GM15510 (cell line): ENCODE data around the gene TOX3.

ENCODE experiments used
- POLR2A ChIP-seq: IDR thresholded peaks from 3 replicates; pipeline ENCODE4 v1.6.1; 2011; ENCODE audit warnings: borderline replicate concordance; ENCODE audit not compliant: insufficient read length; ENCODE audit errors: extremely low read depth

TOX3 gene

DNA sequence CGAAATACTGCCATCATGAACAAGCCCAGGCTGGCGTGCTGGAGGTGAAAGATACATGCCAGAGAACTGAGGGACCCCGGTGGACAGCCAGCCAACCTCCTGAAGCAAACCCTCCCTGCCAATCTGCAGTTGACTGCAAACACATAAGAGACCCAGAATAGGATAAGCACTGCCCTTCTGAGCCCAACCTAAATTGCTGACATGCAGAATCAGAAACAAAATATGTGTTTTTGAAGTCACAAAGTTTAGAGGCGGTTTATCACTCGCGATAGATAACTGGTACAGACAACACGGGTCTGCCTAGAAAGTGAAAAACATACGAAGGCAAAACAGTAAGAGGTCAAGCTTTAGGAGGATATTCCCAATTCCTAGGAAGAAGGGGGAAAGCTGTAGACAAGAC, 14.6 kb downstream of the TOX3 start:
- no peak for TF ChIP-seq POLR2A

DNA sequence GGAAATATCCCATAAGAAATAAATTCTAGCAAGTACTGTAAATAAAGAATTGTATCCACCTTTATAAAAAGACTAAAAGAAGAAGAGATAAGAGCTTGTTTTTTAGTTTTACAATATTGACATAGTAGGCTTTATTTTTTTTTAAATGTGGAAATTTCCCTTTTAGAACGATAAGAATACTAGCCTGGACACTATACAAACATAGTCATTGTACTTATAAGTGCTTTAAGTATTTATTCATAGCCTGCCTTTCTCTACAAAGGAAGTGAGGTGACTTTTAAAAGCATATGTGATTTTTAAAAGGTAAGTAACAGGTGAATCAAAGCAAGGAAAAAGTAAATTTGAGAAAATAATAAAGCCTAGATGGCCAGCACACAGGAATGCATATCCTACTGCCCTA, 17.7 kb downstream of the TOX3 start:
- no peak for TF ChIP-seq POLR2A

- no peak for TF ChIP-seq POLR2A
These were observed 18.4 kb downstream of the TOX3 start for GRCh38 chr16:52528393-52529065.

- TF ChIP-seq POLR2A = no peak
These were observed 20.1 kb downstream of the TOX3 start for GRCh38 chr16:52526830-52527229.

GRCh38 chr16:52526116-52526828, 20.7 kb downstream of the TOX3 start:
- TF ChIP-seq POLR2A = no peak

GRCh38 chr16:52521570-52521969, 25.4 kb downstream of the TOX3 start:
- no peak for TF ChIP-seq POLR2A

DNA sequence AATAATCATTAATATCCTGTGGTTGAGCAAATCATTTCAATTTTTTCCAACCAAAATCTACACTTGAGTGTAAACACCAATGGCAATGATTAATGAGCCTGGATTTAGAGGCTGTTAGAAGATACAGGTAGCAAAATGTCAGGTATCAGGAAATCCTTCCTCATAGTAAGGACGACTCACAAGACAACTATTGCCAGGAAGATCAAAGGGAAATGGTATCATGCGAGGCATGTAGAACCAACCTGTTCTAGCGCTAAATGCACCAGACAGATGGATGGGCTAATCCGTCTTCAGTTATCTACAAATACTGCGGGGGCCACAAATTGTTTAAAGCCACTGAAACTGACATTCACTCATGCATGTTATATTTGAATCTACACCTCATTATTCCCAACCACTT, 28.1 kb downstream of the TOX3 start:
- no peak for TF ChIP-seq POLR2A

DNA sequence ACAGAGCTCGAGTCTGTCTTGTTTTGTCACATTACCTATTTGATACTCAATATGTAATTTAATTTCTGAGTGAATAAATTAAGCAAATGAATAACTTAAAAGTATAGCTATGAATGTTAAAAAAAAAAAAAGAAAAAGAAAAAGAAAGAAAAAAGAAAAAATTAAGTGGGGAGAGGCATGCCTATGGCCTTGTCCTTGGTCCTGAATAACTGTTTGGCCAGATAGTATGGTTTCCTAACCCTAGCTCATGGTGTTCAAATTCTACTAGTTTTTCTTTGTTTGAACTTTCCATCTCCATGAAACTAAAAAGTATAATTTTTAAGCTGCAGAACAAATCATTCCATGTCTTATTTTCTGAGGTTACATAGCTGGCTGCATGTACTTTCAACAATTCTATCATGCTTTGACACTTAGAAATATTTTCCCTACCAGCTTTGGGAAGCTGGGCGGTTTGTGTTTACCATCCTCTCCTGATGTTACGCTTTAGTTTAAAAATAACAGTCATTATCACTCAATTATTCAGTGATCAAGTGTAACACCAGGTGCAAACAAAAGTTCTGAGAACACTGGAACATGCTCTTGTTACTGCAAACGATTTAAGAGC, 31.8 kb downstream of the TOX3 start:
- TF ChIP-seq POLR2A = no peak

GRCh38 chr16:52512297-52512987, 34.5 kb downstream of the TOX3 start:
- TF ChIP-seq POLR2A = no peak

DNA sequence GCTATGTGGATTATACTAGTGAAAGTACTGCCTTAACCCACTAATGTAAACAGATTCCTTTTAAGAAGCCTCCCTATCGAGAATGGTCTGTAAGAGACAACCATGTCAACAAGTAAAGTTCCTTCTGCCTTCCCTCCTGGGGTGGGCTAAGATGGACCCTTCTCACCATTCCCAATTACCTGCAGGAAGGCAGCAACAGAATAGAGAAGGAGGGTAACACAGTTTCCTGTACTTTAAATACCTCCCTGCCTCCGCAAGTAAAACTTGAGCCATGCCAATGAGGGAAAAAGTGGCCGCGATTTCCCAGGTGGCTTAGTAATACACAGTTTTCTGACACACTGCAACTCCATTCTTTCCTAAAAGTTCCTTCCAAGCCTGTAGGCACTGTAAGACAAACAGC, 45.2 kb downstream of the TOX3 start:
- no peak for TF ChIP-seq POLR2A

DNA sequence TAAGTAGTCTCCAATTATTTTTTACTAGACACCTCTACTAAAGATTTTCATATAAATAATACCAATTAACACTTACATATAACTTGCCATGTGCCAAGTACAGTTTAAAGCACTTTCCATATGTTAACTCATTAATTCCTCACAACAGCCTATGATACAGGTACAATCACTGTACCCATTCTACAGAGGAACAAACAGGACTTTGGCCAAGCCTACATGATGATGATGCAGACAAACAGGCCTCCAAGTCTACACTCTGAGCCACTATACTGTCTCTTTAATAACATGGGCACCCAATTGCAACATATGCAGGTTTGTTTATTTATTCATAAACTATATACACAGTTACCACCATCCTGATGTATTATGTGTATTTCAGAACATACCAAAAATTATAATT, 46.0 kb downstream of the TOX3 start:
- TF ChIP-seq POLR2A = no peak

GRCh38 chr16:52499060-52499440, 47.9 kb downstream of the TOX3 start:
- TF ChIP-seq POLR2A = no peak

GRCh38 chr16:52498328-52499059, 48.4 kb downstream of the TOX3 start:
- no peak for TF ChIP-seq POLR2A

- no peak for TF ChIP-seq POLR2A
These were observed 49.7 kb downstream of the TOX3 start for GRCh38 chr16:52497067-52497816.
